ENCODE measurements around the gene CXXC5.

Gene CXXC5

GRCh38 chr5:139642891-139643871 is 5.0 kb upstream of the CXXC5 start:
- no peak overlapping the region for H3K4me3 Mint-ChIP-seq

GRCh38 chr5:139644001-139644456 is 4.1 kb upstream of the CXXC5 start:
- no peak overlapping the region for H3K4me3 Mint-ChIP-seq
- peaks cover 8% of the 10 kb centered on the region for H3K4me1 Mint-ChIP-seq (ENCODE audit: low read depth)
- peaks cover 31% of the 10 kb centered on the region for H3K27me3 Mint-ChIP-seq (ENCODE audit: low read depth)
- peaks cover 3% of the 10 kb centered on the region for H3K36me3 Mint-ChIP-seq (ENCODE audit: low read depth)
- no peaks in the 10 kb centered on the region for H3K9me3 Mint-ChIP-seq
- H3K27ac Mint-ChIP-seq = no peak overlapping the region

More at GRCh38 chr5:139642891-139643871, 5.0 kb upstream of the CXXC5 start:
- Mint-ChIP-seq H3K27me3 (ENCODE audit: low read depth) (peaks cover 31% of the 10 kb centered on the region), H3K9me3 (no peaks in the 10 kb centered on the region), H3K36me3 (ENCODE audit: low read depth) (peaks cover 3% of the 10 kb centered on the region), H3K27ac (no peak overlapping the region), H3K4me1 (ENCODE audit: low read depth) (peaks cover 12% of the 10 kb centered on the region)

GRCh38 chr5:139644646-139645429 is 3.3 kb upstream of the CXXC5 start:
- no peaks in the 10 kb centered on the region for H3K9me3 Mint-ChIP-seq
- no peak overlapping the region for H3K27ac Mint-ChIP-seq
- peaks cover 3% of the 10 kb centered on the region for H3K36me3 Mint-ChIP-seq (ENCODE audit: low read depth)
- H3K27me3 Mint-ChIP-seq (ENCODE audit: low read depth) = peaks cover 38% of the 10 kb centered on the region
- H3K4me1 Mint-ChIP-seq (ENCODE audit: low read depth) = peaks cover 6% of the 10 kb centered on the region
- no peak overlapping the region for H3K4me3 Mint-ChIP-seq

- Mint-ChIP-seq H3K36me3 (ENCODE audit: low read depth) (peaks cover 4% of the 10 kb centered on the region), H3K27ac (no peak overlapping the region), H3K4me1 (ENCODE audit: low read depth) (peaks cover 10% of the 10 kb centered on the region), H3K9me3 (no peaks in the 10 kb centered on the region), H3K4me3 (no peak overlapping the region), H3K27me3 (ENCODE audit: low read depth) (peaks cover 43% of the 10 kb centered on the region)
These were observed 2.7 kb upstream of the CXXC5 start for GRCh38 chr5:139645430-139645871.

GRCh38 chr5:139646111-139646510 is 2.0 kb upstream of the CXXC5 start:
- no peaks in the 10 kb centered on the region for H3K9me3 Mint-ChIP-seq
- no peak overlapping the region for H3K27ac Mint-ChIP-seq

DNA sequence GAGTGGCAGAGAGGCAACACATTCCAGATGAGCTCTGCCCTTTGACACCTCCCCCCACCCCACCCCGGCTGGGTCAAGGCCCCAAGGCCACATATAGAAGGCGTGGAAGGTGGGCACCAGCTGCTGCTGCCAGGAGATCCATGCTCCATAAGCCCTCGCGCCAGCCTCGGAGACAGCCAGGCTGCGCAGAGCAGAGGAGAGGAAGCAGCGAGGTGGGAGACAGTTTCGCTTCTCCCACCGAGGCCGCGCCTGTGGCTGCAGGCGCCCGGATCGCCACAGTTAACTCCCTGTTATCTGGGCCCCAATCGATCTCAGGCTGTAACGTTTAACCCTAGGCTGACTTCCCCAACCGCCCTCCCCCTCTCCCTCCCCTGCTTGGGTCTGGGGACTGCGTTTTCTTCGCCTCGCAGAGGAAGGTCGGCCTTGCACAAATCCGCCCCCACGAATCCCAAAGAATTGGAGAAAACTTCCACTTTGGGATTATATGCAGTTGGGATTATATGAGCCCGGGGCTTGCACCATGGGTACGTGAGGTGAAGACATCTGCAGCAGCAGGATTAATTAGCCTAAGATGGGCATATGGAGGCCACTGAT is 1.1 kb upstream of the CXXC5 start:
- Mint-ChIP-seq H3K27me3 (ENCODE audit: low read depth) (peaks cover 58% of the 10 kb centered on the region), H3K27ac (no peak overlapping the region), H3K36me3 (ENCODE audit: low read depth) (peaks cover 4% of the 10 kb centered on the region), H3K9me3 (no peaks in the 10 kb centered on the region), H3K4me3 (no peak overlapping the region), H3K4me1 (ENCODE audit: low read depth) (peaks cover 15% of the 10 kb centered on the region)

More at GRCh38 chr5:139646111-139646510, 2.0 kb upstream of the CXXC5 start:
- Mint-ChIP-seq H3K27me3 (ENCODE audit: low read depth) (peaks cover 49% of the 10 kb centered on the region), H3K36me3 (ENCODE audit: low read depth) (peaks cover 4% of the 10 kb centered on the region), H3K4me1 (ENCODE audit: low read depth) (peaks cover 12% of the 10 kb centered on the region), H3K4me3 (no peak overlapping the region)

DNA sequence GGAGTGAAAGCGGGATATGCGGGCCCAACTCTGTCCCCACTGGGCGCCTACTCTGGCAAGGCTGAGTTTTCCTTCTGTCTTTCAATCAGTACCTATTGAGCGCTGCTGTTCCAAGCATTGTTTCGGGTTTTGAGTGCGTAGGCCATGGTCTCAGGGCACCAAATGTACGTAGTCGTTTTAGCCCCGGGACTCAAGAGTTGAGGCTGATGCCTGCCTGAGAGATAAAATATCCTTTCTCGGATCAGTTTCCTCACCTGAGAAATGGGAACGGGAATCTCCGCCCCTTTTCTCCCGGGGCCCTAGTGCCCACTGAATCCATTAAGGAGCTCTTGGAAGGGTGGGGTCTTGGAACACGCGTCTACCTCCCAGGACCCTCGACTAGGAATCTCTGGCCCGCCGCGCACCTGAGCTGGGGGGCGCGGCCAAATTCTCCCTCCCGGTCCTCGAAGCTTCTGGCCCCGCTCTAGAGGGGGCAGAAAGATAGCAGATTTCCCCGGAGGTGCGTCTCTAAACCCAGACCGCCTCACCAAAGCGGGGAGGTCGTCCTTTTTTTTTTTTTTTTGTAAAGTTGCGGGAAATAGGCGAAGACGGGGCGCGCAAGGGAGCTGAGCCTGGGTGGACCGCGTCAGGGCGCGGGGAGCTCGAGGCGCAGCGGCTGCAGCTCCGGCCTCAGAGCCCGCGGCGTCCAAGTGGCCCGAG is 494 bp upstream of the CXXC5 start:
- Mint-ChIP-seq H3K27ac (no peak overlapping the region), H3K36me3 (ENCODE audit: low read depth) (peaks cover 4% of the 10 kb centered on the region), H3K4me1 (ENCODE audit: low read depth) (peaks cover 21% of the 10 kb centered on the region), H3K9me3 (no peaks in the 10 kb centered on the region), H3K27me3 (ENCODE audit: low read depth) (peaks cover 65% of the 10 kb centered on the region), H3K4me3 (peak overlapping the region; percentile 51)

- Mint-ChIP-seq H3K36me3 (ENCODE audit: low read depth) (peaks cover 4% of the 10 kb centered on the region), H3K9me3 (no peaks in the 10 kb centered on the region), H3K4me3 (peak overlapping the region; percentile 75), H3K4me1 (ENCODE audit: low read depth) (peaks cover 25% of the 10 kb centered on the region), H3K27ac (peak overlapping the region; percentile 43), H3K27me3 (ENCODE audit: low read depth) (peaks cover 81% of the 10 kb centered on the region)
These were observed 1.2 kb downstream of the CXXC5 start for GRCh38 chr5:139649082-139649991.

GRCh38 chr5:139650031-139650688 is 2.0 kb downstream of the CXXC5 start:
- H3K4me3 Mint-ChIP-seq = peak overlapping the region; percentile 75
- H3K27me3 Mint-ChIP-seq (ENCODE audit: low read depth) = peaks cover 81% of the 10 kb centered on the region
- H3K4me1 Mint-ChIP-seq (ENCODE audit: low read depth) = peaks cover 23% of the 10 kb centered on the region
- peak overlapping the region; percentile 43 for H3K27ac Mint-ChIP-seq
- H3K36me3 Mint-ChIP-seq (ENCODE audit: low read depth) = peaks cover 4% of the 10 kb centered on the region
- H3K9me3 Mint-ChIP-seq = no peaks in the 10 kb centered on the region

DNA sequence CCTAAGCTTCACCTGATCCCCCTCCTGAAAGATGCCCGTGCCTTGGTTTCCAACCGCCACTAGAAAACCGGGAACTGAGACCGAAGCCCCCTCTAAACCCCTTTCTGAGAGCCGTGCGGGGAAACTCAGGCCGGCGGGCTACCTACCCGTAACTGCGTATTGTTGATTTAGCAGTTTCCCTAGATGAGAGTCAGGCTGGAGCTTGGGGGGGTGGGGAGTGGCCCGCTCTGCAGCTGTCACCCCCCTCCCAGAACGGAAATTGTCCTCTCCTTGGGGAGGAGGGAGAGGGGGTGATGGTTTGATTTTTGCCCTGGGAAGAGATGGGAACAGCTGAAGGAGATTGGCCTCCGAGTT is 2.5 kb downstream of the CXXC5 start:
- H3K27ac Mint-ChIP-seq = no peak overlapping the region
- H3K4me1 Mint-ChIP-seq (ENCODE audit: low read depth) = peaks cover 23% of the 10 kb centered on the region
- H3K4me3 Mint-ChIP-seq = peak overlapping the region; percentile 28

DNA sequence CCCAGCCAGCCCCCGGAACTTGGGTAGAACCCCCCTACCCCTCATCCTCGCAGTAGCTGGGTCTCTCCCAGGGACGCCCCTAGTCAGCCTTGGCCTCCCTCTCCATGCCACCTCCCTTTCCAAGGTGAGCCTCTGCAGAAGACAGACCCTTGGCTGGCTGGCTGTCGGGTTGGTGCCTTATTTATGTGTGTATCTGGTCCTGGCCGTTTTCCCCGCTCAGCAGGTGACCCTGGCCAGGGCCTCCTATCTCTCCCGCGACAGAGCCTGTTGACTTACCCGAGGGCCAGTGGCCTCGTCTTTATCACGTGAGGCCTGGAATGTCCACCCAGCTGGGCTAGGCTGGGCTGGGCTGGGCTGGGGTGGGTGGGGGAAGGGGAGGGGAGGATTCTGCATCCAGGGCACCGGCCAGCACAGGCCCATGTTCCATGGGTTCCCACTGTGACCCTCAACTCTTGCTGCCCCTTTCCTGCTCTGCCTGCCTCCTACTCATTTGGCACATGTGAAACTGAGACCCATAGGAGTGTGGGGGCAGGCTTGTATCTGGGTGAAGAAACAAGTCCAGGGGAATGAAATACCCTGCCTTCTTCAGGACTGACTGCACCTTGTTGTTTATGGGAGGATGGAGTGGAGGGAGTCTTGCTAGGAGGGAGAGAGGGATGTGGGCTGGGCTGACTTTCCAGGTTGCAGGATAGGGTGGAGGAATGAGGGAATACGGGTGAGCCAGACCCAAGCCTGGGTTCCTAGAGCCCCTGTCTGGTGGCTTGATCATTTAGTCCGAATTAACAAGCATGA is 3.1 kb downstream of the CXXC5 start:
- no peaks in the 10 kb centered on the region for H3K9me3 Mint-ChIP-seq
- H3K4me3 Mint-ChIP-seq = no peak overlapping the region
- no peak overlapping the region for H3K27ac Mint-ChIP-seq
- H3K36me3 Mint-ChIP-seq (ENCODE audit: low read depth) = peaks cover 4% of the 10 kb centered on the region
- H3K4me1 Mint-ChIP-seq (ENCODE audit: low read depth) = peaks cover 23% of the 10 kb centered on the region
- H3K27me3 Mint-ChIP-seq (ENCODE audit: low read depth) = peaks cover 72% of the 10 kb centered on the region

More for the DNA sequence above, 2.5 kb downstream of the CXXC5 start:
- Mint-ChIP-seq H3K9me3 (no peaks in the 10 kb centered on the region), H3K27me3 (ENCODE audit: low read depth) (peaks cover 77% of the 10 kb centered on the region), H3K36me3 (ENCODE audit: low read depth) (peaks cover 4% of the 10 kb centered on the region)

Measured in T-helper 1 cell treated with Interleukin-12 subunit alpha and Interleukin-12 subunit beta and Interleukin-4 antibody, amounts not matched to agents 30 μg/mL and 1 μg/mL, for 36 hours (primary cell).